ENCODE results near the gene TSPAN18.

- no peak for TF ChIP-seq CTCF (IDR thresholded peaks at IDR 0.05)
- no peak for TF ChIP-seq POLR2A (IDR thresholded peaks at IDR 0.05; ENCODE audit: low read depth)
- no peak for TF ChIP-seq EP300 (IDR thresholded peaks at IDR 0.05)
- no peak for TF ChIP-seq POLR2AphosphoS5 (IDR thresholded peaks at IDR 0.05)
Measured at GRCh38 chr11:44782478-44782877, 55.7 kb downstream of the TSPAN18 start.
